T-helper 1 cell treated with Interleukin-12 subunit alpha and Interleukin-12 subunit beta and Interleukin-4 antibody, amounts not matched to agents 30 μg/mL and 1 μg/mL, for 36 hours (primary cell): ENCODE results near the gene RNF38.
A peak's percentile ranks its signal among the peaks of the same experiment; 100 is the strongest.
"Not testable (repeated sequence)": the region's sequence is repeated elsewhere in the genome, so short reads cannot be mapped to it uniquely, and the experiment has no call there.

ENCODE experiments used
- H3K27ac Mint-ChIP-seq: one replicate; pipeline ENCODE4 v1.8.0; 2021; ENCODE audit warnings: mild to moderate bottlenecking, mixed read lengths
- H3K27me3 Mint-ChIP-seq: one replicate; pipeline ENCODE4 v1.8.0; 2021; ENCODE audit warnings: low read depth, mixed read lengths
- H3K36me3 Mint-ChIP-seq: one replicate; pipeline ENCODE4 v1.8.0; 2021; ENCODE audit warnings: low read depth, mixed read lengths
- H3K4me1 Mint-ChIP-seq: one replicate; pipeline ENCODE4 v1.8.0; 2021; ENCODE audit warnings: low read depth, mixed read lengths
- H3K4me3 Mint-ChIP-seq: one replicate; pipeline ENCODE4 v1.8.0; 2021; ENCODE audit warnings: mild to moderate bottlenecking, moderate library complexity, mixed read lengths
- H3K9me3 Mint-ChIP-seq: one replicate; pipeline ENCODE4 v1.8.0; 2021; ENCODE audit warnings: mixed read lengths

The RNF38 gene

GRCh38 chr9:36392489-36392888 is 7.6 kb downstream of the RNF38 start:
- H3K36me3 Mint-ChIP-seq = peaks cover 36% of the 10 kb centered on the region
- H3K27ac Mint-ChIP-seq = no peak overlapping the region

GRCh38 chr9:36389590-36389989 is 10.5 kb downstream of the RNF38 start:
- no peak overlapping the region for H3K27ac Mint-ChIP-seq
- no peaks in the 10 kb centered on the region for H3K27me3 Mint-ChIP-seq
- H3K36me3 Mint-ChIP-seq = peaks cover 36% of the 10 kb centered on the region
- no peaks in the 10 kb centered on the region for H3K9me3 Mint-ChIP-seq
- peaks cover 24% of the 10 kb centered on the region for H3K4me1 Mint-ChIP-seq
- no peak overlapping the region for H3K4me3 Mint-ChIP-seq

More at GRCh38 chr9:36392489-36392888, 7.6 kb downstream of the RNF38 start:
- Mint-ChIP-seq H3K4me1 (peaks cover 34% of the 10 kb centered on the region), H3K4me3 (no peak overlapping the region), H3K9me3 (no peaks in the 10 kb centered on the region), H3K27me3 (no peaks in the 10 kb centered on the region)

GRCh38 chr9:36386396-36386965 is 13.6 kb downstream of the RNF38 start:
- not testable (repeated sequence) for H3K4me3 Mint-ChIP-seq, H3K27me3 Mint-ChIP-seq, H3K9me3 Mint-ChIP-seq, H3K27ac Mint-ChIP-seq
- H3K4me1 Mint-ChIP-seq = peaks cover 33% of the 10 kb centered on the region
- peaks cover 31% of the 10 kb centered on the region for H3K36me3 Mint-ChIP-seq

- H3K4me3 Mint-ChIP-seq = peak overlapping the region; percentile 44
- H3K27me3 Mint-ChIP-seq = no peaks in the 10 kb centered on the region
- H3K36me3 Mint-ChIP-seq = peaks cover 14% of the 10 kb centered on the region
- H3K9me3 Mint-ChIP-seq = no peaks in the 10 kb centered on the region
- H3K4me1 Mint-ChIP-seq = peaks cover 20% of the 10 kb centered on the region
- H3K27ac Mint-ChIP-seq = no peak overlapping the region
These were observed 17.6 kb downstream of the RNF38 start for GRCh38 chr9:36382484-36382883.

GRCh38 chr9:36364577-36364976 is 35.5 kb downstream of the RNF38 start:
- Mint-ChIP-seq H3K27me3 (no peaks in the 10 kb centered on the region), H3K4me3 (no peak overlapping the region), H3K9me3 (no peaks in the 10 kb centered on the region), H3K36me3 (peaks cover 29% of the 10 kb centered on the region), H3K4me1 (no peaks in the 10 kb centered on the region), H3K27ac (no peak overlapping the region)

- Mint-ChIP-seq H3K36me3 (peaks cover 21% of the 10 kb centered on the region), H3K27ac (no peak overlapping the region), H3K4me1 (no peaks in the 10 kb centered on the region), H3K27me3 (no peaks in the 10 kb centered on the region), H3K9me3 (no peaks in the 10 kb centered on the region), H3K4me3 (no peak overlapping the region)
These were observed 36.6 kb downstream of the RNF38 start for GRCh38 chr9:36363448-36363847.

GRCh38 chr9:36358486-36358885 is 41.6 kb downstream of the RNF38 start:
- peaks cover 18% of the 10 kb centered on the region for H3K36me3 Mint-ChIP-seq
- no peak overlapping the region for H3K4me3 Mint-ChIP-seq
- H3K9me3 Mint-ChIP-seq = no peaks in the 10 kb centered on the region
- no peak overlapping the region for H3K27ac Mint-ChIP-seq
- H3K4me1 Mint-ChIP-seq = peaks cover 4% of the 10 kb centered on the region
- H3K27me3 Mint-ChIP-seq = no peaks in the 10 kb centered on the region

- peaks cover 11% of the 10 kb centered on the region for H3K36me3 Mint-ChIP-seq
- H3K4me1 Mint-ChIP-seq = peaks cover 4% of the 10 kb centered on the region
- no peaks in the 10 kb centered on the region for H3K27me3 Mint-ChIP-seq
- no peak overlapping the region for H3K4me3 Mint-ChIP-seq
- H3K27ac Mint-ChIP-seq = no peak overlapping the region
- H3K9me3 Mint-ChIP-seq = no peaks in the 10 kb centered on the region
These were observed 42.4 kb downstream of the RNF38 start for GRCh38 chr9:36357639-36358038.

GRCh38 chr9:36346569-36346968 is 53.5 kb downstream of the RNF38 start:
- Mint-ChIP-seq H3K27me3 (no peaks in the 10 kb centered on the region), H3K27ac (no peak overlapping the region), H3K4me1 (peaks cover 13% of the 10 kb centered on the region), H3K4me3 (no peak overlapping the region), H3K9me3 (no peaks in the 10 kb centered on the region), H3K36me3 (peaks cover 41% of the 10 kb centered on the region)

- Mint-ChIP-seq H3K4me1 (peaks cover 13% of the 10 kb centered on the region), H3K27me3 (no peaks in the 10 kb centered on the region), H3K27ac (no peak overlapping the region), H3K36me3 (peaks cover 37% of the 10 kb centered on the region), H3K9me3 (no peaks in the 10 kb centered on the region), H3K4me3 (no peak overlapping the region)
These were observed 54.8 kb downstream of the RNF38 start for GRCh38 chr9:36345103-36345846.

GRCh38 chr9:36341936-36342577 is 58.0 kb downstream of the RNF38 start:
- no peaks in the 10 kb centered on the region for H3K27me3 Mint-ChIP-seq
- H3K36me3 Mint-ChIP-seq = peaks cover 44% of the 10 kb centered on the region
- no peak overlapping the region for H3K4me3 Mint-ChIP-seq

GRCh38 chr9:36337865-36338264 is 62.2 kb downstream of the RNF38 start:
- Mint-ChIP-seq H3K4me1 (peaks cover 11% of the 10 kb centered on the region), H3K36me3 (peaks cover 40% of the 10 kb centered on the region), H3K27me3 (no peaks in the 10 kb centered on the region), H3K9me3 (no peaks in the 10 kb centered on the region), H3K4me3 (no peak overlapping the region), H3K27ac (no peak overlapping the region)

More at GRCh38 chr9:36341936-36342577, 58.0 kb downstream of the RNF38 start:
- H3K4me1 Mint-ChIP-seq = peaks cover 15% of the 10 kb centered on the region
- H3K9me3 Mint-ChIP-seq = no peaks in the 10 kb centered on the region
- peak overlapping the region; percentile 78 for H3K27ac Mint-ChIP-seq

GRCh38 chr9:36337002-36337401 is 63.1 kb downstream of the RNF38 start:
- Mint-ChIP-seq H3K27ac (no peak overlapping the region), H3K36me3 (peaks cover 35% of the 10 kb centered on the region), H3K4me3 (no peak overlapping the region), H3K27me3 (no peaks in the 10 kb centered on the region), H3K4me1 (peaks cover 5% of the 10 kb centered on the region), H3K9me3 (no peaks in the 10 kb centered on the region)

GRCh38 chr9:36336131-36336907 is 63.8 kb downstream of the RNF38 start:
- no peak overlapping the region for H3K4me3 Mint-ChIP-seq
- peaks cover 2% of the 10 kb centered on the region for H3K4me1 Mint-ChIP-seq
- no peak overlapping the region for H3K27ac Mint-ChIP-seq
- no peaks in the 10 kb centered on the region for H3K9me3 Mint-ChIP-seq
- peaks cover 32% of the 10 kb centered on the region for H3K36me3 Mint-ChIP-seq
- H3K27me3 Mint-ChIP-seq = no peaks in the 10 kb centered on the region
